ENCODE measurements around the gene ANXA6.

ANXA6 gene

GRCh38 chr5:151126199-151126645 lies 31.4 kb downstream of the ANXA6 start:
- peak; percentile 69 for DNase-seq

GRCh38 chr5:151125421-151125820 lies 32.2 kb downstream of the ANXA6 start:
- DNase-seq, result no peak

GRCh38 chr5:151123897-151124751 lies 33.5 kb downstream of the ANXA6 start:
- DNase-seq, result peak; percentile 21

- DNase-seq, result no peak
Observed at GRCh38 chr5:151122828-151123227, 34.8 kb downstream of the ANXA6 start.

GRCh38 chr5:151121665-151122064 lies 35.9 kb downstream of the ANXA6 start:
- no peak for DNase-seq

GRCh38 chr5:151121095-151121494 lies 36.5 kb downstream of the ANXA6 start:
- no peak for DNase-seq

GRCh38 chr5:151118913-151119575 lies 38.5 kb downstream of the ANXA6 start:
- no peak for DNase-seq

GRCh38 chr5:151115272-151115905 lies 42.2 kb downstream of the ANXA6 start:
- DNase-seq, result peak; percentile 80

GRCh38 chr5:151113651-151114050 lies 43.9 kb downstream of the ANXA6 start:
- DNase-seq, result no peak

- no peak for DNase-seq
Observed at GRCh38 chr5:151110992-151111391, 46.6 kb downstream of the ANXA6 start.

- no peak for DNase-seq
Observed at GRCh38 chr5:151110122-151110681, 47.4 kb downstream of the ANXA6 start.

- DNase-seq, result no peak
Observed at GRCh38 chr5:151108566-151108965, 49.0 kb downstream of the ANXA6 start.

- DNase-seq, result no peak
Observed at GRCh38 chr5:151107738-151108520, 49.6 kb downstream of the ANXA6 start.

- DNase-seq, result no peak
Observed at GRCh38 chr5:151107084-151107483, 50.5 kb downstream of the ANXA6 start.

GRCh38 chr5:151106509-151106908 lies 51.1 kb downstream of the ANXA6 start:
- no peak for DNase-seq

GRCh38 chr5:151106043-151106442 lies 51.5 kb downstream of the ANXA6 start:
- DNase-seq, result no peak

- DNase-seq, result no peak
Observed at GRCh38 chr5:151105561-151105960, 52.0 kb downstream of the ANXA6 start.

- DNase-seq, result no peak
Observed at GRCh38 chr5:151104795-151105194, 52.8 kb downstream of the ANXA6 start.

GRCh38 chr5:151101746-151102145 lies 55.8 kb downstream of the ANXA6 start:
- DNase-seq, result no peak

- no peak for DNase-seq
Observed at GRCh38 chr5:151101151-151101550, 56.4 kb downstream of the ANXA6 start.

- no peak for DNase-seq
Observed at GRCh38 chr5:151100681-151101080, 56.9 kb downstream of the ANXA6 start.

GRCh38 chr5:151098768-151099121 lies 58.8 kb downstream of the ANXA6 start:
- no peak for DNase-seq
